Stimulated activated effector memory CD8-positive, alpha-beta T cell treated with anti-CD3 and anti-CD28 coated beads, Interleukin-12 subunit alpha, Interleukin-12 subunit beta, amount 100 ng/mL, for 72 hours (primary cell): ENCODE results near the gene COBLL1.

Experiments used
- ATAC-seq: fragments of 150-1000 bp; cut with Tn5 transposase; 2 replicates; pipeline ENCODE4 v1.10.0; 2021
- DNase-seq, 2 donors: peaks; one replicate each; pipeline ENCODE4 v3.0.0; 2021 to 2022; ENCODE audit warnings: low spot score in 2 of 2
- H3K27ac Mint-ChIP-seq: one replicate; pipeline ENCODE4 v1.8.0; 2022; ENCODE audit warnings: mild to moderate bottlenecking, mixed read lengths
- H3K36me3 Mint-ChIP-seq: one replicate; pipeline ENCODE4 v1.8.0; 2022; ENCODE audit warnings: mild to moderate bottlenecking, mixed read lengths
- H3K4me1 Mint-ChIP-seq: one replicate; pipeline ENCODE4 v1.8.0; 2022; ENCODE audit warnings: mixed read lengths
- H3K4me3 Mint-ChIP-seq: one replicate; pipeline ENCODE4 v1.8.0; 2022; ENCODE audit warnings: mild to moderate bottlenecking, mixed read lengths
- H3K9me3 Mint-ChIP-seq: one replicate; pipeline ENCODE4 v1.8.0; 2022; ENCODE audit warnings: mixed read lengths

The COBLL1 gene

GRCh38 chr2:164785457-164785856 lies 56.2 kb downstream of the COBLL1 start:
- Mint-ChIP-seq H3K36me3 (no peaks in the 10 kb centered on the region), H3K4me3 (no peak overlapping the region), H3K9me3 (peaks cover 8% of the 10 kb centered on the region), H3K4me1 (no peaks in the 10 kb centered on the region), H3K27ac (no peak overlapping the region)
- ATAC-seq (no peak), DNase-seq (no peak)

- Mint-ChIP-seq H3K9me3 (peaks cover 8% of the 10 kb centered on the region), H3K4me3 (no peak overlapping the region), H3K27ac (no peak overlapping the region)
Observed at GRCh38 chr2:164784376-164784775, 57.2 kb downstream of the COBLL1 start.

GRCh38 chr2:164782323-164782722 lies 59.3 kb downstream of the COBLL1 start:
- peaks cover 9% of the 10 kb centered on the region for H3K9me3 Mint-ChIP-seq
- DNase-seq (no peak), ATAC-seq (no peak)
- H3K4me3 Mint-ChIP-seq: no peak overlapping the region
- no peaks in the 10 kb centered on the region for H3K4me1 Mint-ChIP-seq
- H3K27ac Mint-ChIP-seq: no peak overlapping the region
- no peaks in the 10 kb centered on the region for H3K36me3 Mint-ChIP-seq

More at GRCh38 chr2:164784376-164784775, 57.2 kb downstream of the COBLL1 start:
- no peak for DNase-seq
- Mint-ChIP-seq H3K36me3 (no peaks in the 10 kb centered on the region), H3K4me1 (no peaks in the 10 kb centered on the region)
- no peak for ATAC-seq

GRCh38 chr2:164781394-164781793 lies 60.2 kb downstream of the COBLL1 start:
- H3K27ac Mint-ChIP-seq: no peak overlapping the region
- H3K4me3 Mint-ChIP-seq: no peak overlapping the region
- no peak for DNase-seq
- H3K9me3 Mint-ChIP-seq: peaks cover 7% of the 10 kb centered on the region
- no peaks in the 10 kb centered on the region for H3K4me1 Mint-ChIP-seq
- H3K36me3 Mint-ChIP-seq: no peaks in the 10 kb centered on the region
- ATAC-seq: no peak

- DNase-seq (no peak), ATAC-seq (no peak)
- H3K4me3 Mint-ChIP-seq: no peak overlapping the region
- H3K4me1 Mint-ChIP-seq: no peaks in the 10 kb centered on the region
- H3K36me3 Mint-ChIP-seq: no peaks in the 10 kb centered on the region
- peaks cover 9% of the 10 kb centered on the region for H3K9me3 Mint-ChIP-seq
- H3K27ac Mint-ChIP-seq: no peak overlapping the region
Observed at GRCh38 chr2:164780611-164781178, 60.9 kb downstream of the COBLL1 start.

GRCh38 chr2:164779383-164780057 lies 62.1 kb downstream of the COBLL1 start:
- peaks cover 13% of the 10 kb centered on the region for H3K9me3 Mint-ChIP-seq
- H3K4me3 Mint-ChIP-seq: no peak overlapping the region
- H3K27ac Mint-ChIP-seq: no peak overlapping the region
- ATAC-seq (no peak), DNase-seq (no peak)
- no peaks in the 10 kb centered on the region for H3K36me3 Mint-ChIP-seq
- H3K4me1 Mint-ChIP-seq: no peaks in the 10 kb centered on the region

- H3K36me3 Mint-ChIP-seq: no peaks in the 10 kb centered on the region
- H3K4me3 Mint-ChIP-seq: no peak overlapping the region
- DNase-seq (no peak), ATAC-seq (peak; percentile 48)
- H3K27ac Mint-ChIP-seq: no peak overlapping the region
- H3K9me3 Mint-ChIP-seq: peaks cover 13% of the 10 kb centered on the region
- H3K4me1 Mint-ChIP-seq: no peaks in the 10 kb centered on the region
Observed at GRCh38 chr2:164778723-164779122, 62.9 kb downstream of the COBLL1 start.

GRCh38 chr2:164777847-164778461 lies 63.7 kb downstream of the COBLL1 start:
- Mint-ChIP-seq H3K27ac (no peak overlapping the region), H3K4me1 (no peaks in the 10 kb centered on the region), H3K4me3 (no peak overlapping the region), H3K9me3 (peaks cover 13% of the 10 kb centered on the region), H3K36me3 (no peaks in the 10 kb centered on the region)
- ATAC-seq (no peak), DNase-seq (no peak)

- peaks cover 13% of the 10 kb centered on the region for H3K9me3 Mint-ChIP-seq
- H3K27ac Mint-ChIP-seq: no peak overlapping the region
- no peaks in the 10 kb centered on the region for H3K36me3 Mint-ChIP-seq
- DNase-seq: no peak
- no peak overlapping the region for H3K4me3 Mint-ChIP-seq
- no peaks in the 10 kb centered on the region for H3K4me1 Mint-ChIP-seq
- no peak for ATAC-seq
Observed at GRCh38 chr2:164773635-164774034, 68.0 kb downstream of the COBLL1 start.

- ATAC-seq (no peak), DNase-seq (no peak)
- H3K4me3 Mint-ChIP-seq: no peak overlapping the region
- no peaks in the 10 kb centered on the region for H3K4me1 Mint-ChIP-seq
- no peaks in the 10 kb centered on the region for H3K36me3 Mint-ChIP-seq
- H3K27ac Mint-ChIP-seq: no peak overlapping the region
- H3K9me3 Mint-ChIP-seq: peaks cover 13% of the 10 kb centered on the region
Observed at GRCh38 chr2:164773091-164773490, 68.5 kb downstream of the COBLL1 start.

- Mint-ChIP-seq H3K27ac (no peak overlapping the region), H3K9me3 (peaks cover 9% of the 10 kb centered on the region), H3K4me1 (no peaks in the 10 kb centered on the region), H3K36me3 (no peaks in the 10 kb centered on the region), H3K4me3 (no peak overlapping the region)
- ATAC-seq (no peak), DNase-seq (no peak)
Observed at GRCh38 chr2:164771897-164772296, 69.7 kb downstream of the COBLL1 start.

- DNase-seq (no peak), ATAC-seq (no peak)
- Mint-ChIP-seq H3K36me3 (no peaks in the 10 kb centered on the region), H3K27ac (no peak overlapping the region), H3K4me1 (no peaks in the 10 kb centered on the region), H3K4me3 (no peak overlapping the region), H3K9me3 (peaks cover 10% of the 10 kb centered on the region)
Observed at GRCh38 chr2:164770421-164770916, 71.2 kb downstream of the COBLL1 start.

GRCh38 chr2:164766954-164767320 lies 74.7 kb downstream of the COBLL1 start:
- Mint-ChIP-seq H3K4me3 (no peak overlapping the region), H3K4me1 (no peaks in the 10 kb centered on the region), H3K9me3 (peaks cover 7% of the 10 kb centered on the region), H3K36me3 (no peaks in the 10 kb centered on the region), H3K27ac (no peak overlapping the region)
- DNase-seq (no peak), ATAC-seq (no peak)

- H3K9me3 Mint-ChIP-seq: peaks cover 10% of the 10 kb centered on the region
- no peak overlapping the region for H3K27ac Mint-ChIP-seq
- H3K4me1 Mint-ChIP-seq: no peaks in the 10 kb centered on the region
- ATAC-seq (no peak), DNase-seq (no peak)
- no peak overlapping the region for H3K4me3 Mint-ChIP-seq
- H3K36me3 Mint-ChIP-seq: no peaks in the 10 kb centered on the region
Observed at GRCh38 chr2:164766216-164766953, 75.2 kb downstream of the COBLL1 start.

GRCh38 chr2:164764996-164765395 lies 76.6 kb downstream of the COBLL1 start:
- Mint-ChIP-seq H3K4me3 (no peak overlapping the region), H3K9me3 (peaks cover 10% of the 10 kb centered on the region), H3K27ac (no peak overlapping the region), H3K4me1 (no peaks in the 10 kb centered on the region), H3K36me3 (no peaks in the 10 kb centered on the region)
- ATAC-seq (no peak), DNase-seq (no peak)
